Fibroblast of pulmonary artery (primary cell): ENCODE measurements around the gene ACTR2.
"Not testable (repeated sequence)": the region's sequence is repeated elsewhere in the genome, so short reads cannot be mapped to it uniquely, and the experiment has no call there.

ENCODE experiments used
- DNase-seq: peaks from one replicate; pipeline ENCODE4 v3.0.0-alpha.2; 2010; ENCODE audit warnings: low read depth
- H3K4me3 ChIP-seq: replicated peaks from 2 replicates; pipeline ENCODE4 v1.5.1; 2011; ENCODE audit warnings: low read depth, mild to moderate bottlenecking, control low read depth, low read length, moderate library complexity
- CTCF ChIP-seq: IDR thresholded peaks from 2 replicates; pipeline ENCODE4 v1.5.1; 2011; ENCODE audit warnings: mild to moderate bottlenecking, control low read depth, low read length, inconsistent platforms; ENCODE audit errors: missing control alignments

ACTR2 gene

GRCh38 chr2:65256054-65256453 lies 28.4 kb downstream of the ACTR2 start:
- no peak for DNase-seq
- H3K4me3 ChIP-seq = no peak overlapping the region
- peak; percentile 20 for TF ChIP-seq CTCF

- not testable (repeated sequence) for H3K4me3 ChIP-seq, DNase-seq
These were observed 30.2 kb downstream of the ACTR2 start for GRCh38 chr2:65257866-65258265.

- DNase-seq = no peak
- no peak overlapping the region for H3K4me3 ChIP-seq
- no peak for TF ChIP-seq CTCF
These were observed 34.0 kb downstream of the ACTR2 start for GRCh38 chr2:65261676-65262075.

- DNase-seq = no peak
- no peak overlapping the region for H3K4me3 ChIP-seq
- no peak for TF ChIP-seq CTCF
These were observed 35.6 kb downstream of the ACTR2 start for GRCh38 chr2:65263262-65263661.

DNA sequence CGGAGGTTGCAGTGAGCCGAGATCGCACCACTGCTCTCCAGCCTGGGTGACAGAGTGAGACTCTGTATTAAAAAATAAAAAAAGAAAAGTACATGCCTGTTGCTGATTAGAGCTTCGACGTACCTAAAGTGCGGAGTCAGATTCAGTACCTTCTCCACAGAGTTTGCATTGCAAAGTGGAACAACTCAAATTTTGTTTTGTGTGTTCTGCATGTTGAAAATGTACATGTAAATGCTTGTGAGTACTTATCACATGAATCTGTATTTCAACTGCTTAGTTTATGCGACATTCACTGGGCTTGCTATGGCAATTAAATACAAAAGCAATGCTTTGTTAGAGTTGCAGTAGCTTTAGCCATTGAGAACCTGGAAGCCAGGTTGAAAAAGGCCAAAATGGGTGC lies 36.4 kb downstream of the ACTR2 start:
- H3K4me3 ChIP-seq = no peak overlapping the region
- no peak for TF ChIP-seq CTCF
- no peak for DNase-seq

- DNase-seq = peak; percentile 93
- TF ChIP-seq CTCF = peak; percentile 64
These were observed 37.4 kb downstream of the ACTR2 start for GRCh38 chr2:65264821-65265670.

DNA sequence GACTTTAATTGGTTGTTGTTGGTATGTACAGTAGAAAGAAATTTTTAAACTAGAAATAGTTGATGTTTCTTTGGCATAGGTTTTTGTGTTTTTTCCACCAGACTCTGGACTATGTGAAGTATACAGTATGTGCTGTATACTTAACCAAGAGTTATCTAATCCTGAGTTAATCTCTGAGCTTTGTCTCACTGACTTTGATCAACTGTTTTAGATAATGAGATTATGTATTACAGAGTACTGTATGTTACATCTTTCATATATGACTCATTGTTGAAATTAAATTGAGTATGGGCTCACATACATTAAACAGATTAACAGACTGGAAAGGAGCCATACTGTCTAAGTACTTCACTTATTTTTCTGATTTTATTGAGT lies 38.0 kb downstream of the ACTR2 start:
- DNase-seq = no peak
- no peak overlapping the region for H3K4me3 ChIP-seq
- no peak for TF ChIP-seq CTCF

More at GRCh38 chr2:65264821-65265670, 37.4 kb downstream of the ACTR2 start:
- H3K4me3 ChIP-seq = no peak overlapping the region
